T-helper 1 cell (primary cell): ENCODE data around the gene MEGF8.

Experiments used
- DNase-seq, 5 donors: peaks; one replicate each; pipeline ENCODE4 v3.0.0-alpha.2; 2012 to 2020
- total RNA-seq, 4 donors: gene quantifications; one replicate each; lab custom pipeline; 2026; lab: John Stamatoyannopoulos, UW

The MEGF8 gene
- 15.8 to 22.5 (median 16.2) reads per million in 4 donors for total RNA-seq

- peak; percentile 91 to 99 (median 97) for DNase-seq
Measured at GRCh38 chr19:42325308-42325895, at the start of gene MEGF8. Gene MEGF8, plus strand, starts transcription at chr19:42325635. Its CDS starts 609 bp downstream, at chr19:42326244.

GRCh38 chr19:42276284-42276683, 49.2 kb upstream of the MEGF8 start:
- DNase-seq = no peak

- peak in 1 of 5 donors; percentile 56 for DNase-seq
Measured at GRCh38 chr19:42276821-42277220, 48.6 kb upstream of the MEGF8 start.

GRCh38 chr19:42277821-42278451, 47.5 kb upstream of the MEGF8 start:
- DNase-seq = no peak

- DNase-seq = no peak
Measured at GRCh38 chr19:42278452-42279154, 46.8 kb upstream of the MEGF8 start.

- DNase-seq = no peak
Measured at GRCh38 chr19:42279155-42279901, 46.1 kb upstream of the MEGF8 start.

- DNase-seq = peak; percentile 69 to 91 (median 81)
Measured at GRCh38 chr19:42279902-42280814, 45.3 kb upstream of the MEGF8 start.

GRCh38 chr19:42280815-42281145, 44.7 kb upstream of the MEGF8 start:
- DNase-seq = no peak

GRCh38 chr19:42281146-42281826, 44.1 kb upstream of the MEGF8 start:
- peak in 1 of 5 donors; percentile 31 for DNase-seq

- no peak for DNase-seq
Measured at GRCh38 chr19:42281827-42282762, 43.3 kb upstream of the MEGF8 start.

GRCh38 chr19:42282819-42283187, 42.6 kb upstream of the MEGF8 start:
- no peak for DNase-seq

- peak; percentile 94 to 98 (median 95) for DNase-seq
Measured at GRCh38 chr19:42283188-42284065, 42.0 kb upstream of the MEGF8 start.

GRCh38 chr19:42284066-42284501, 41.4 kb upstream of the MEGF8 start:
- DNase-seq = peak; percentile 76 to 90 (median 83)

- peak in 1 of 5 donors; percentile 39 for DNase-seq
Measured at GRCh38 chr19:42284591-42285341, 40.7 kb upstream of the MEGF8 start.

GRCh38 chr19:42285541-42285941, 39.9 kb upstream of the MEGF8 start:
- no peak for DNase-seq

- DNase-seq = no peak
Measured at GRCh38 chr19:42285988-42286348, 39.5 kb upstream of the MEGF8 start.

GRCh38 chr19:42286349-42287016, 39.0 kb upstream of the MEGF8 start:
- no peak for DNase-seq
